ENCODE measurements around the gene HES5.

HES5 gene

GRCh38 chr1:2488688-2489087 is 41.4 kb downstream of the HES5 start:
- H3K4me3 ChIP-seq (ENCODE audit: low read length): no peak overlapping the region
- H3K9ac ChIP-seq (ENCODE audit: low read depth, low read length): no peak overlapping the region
- no peaks in the 10 kb centered on the region for H3K36me3 ChIP-seq (ENCODE audit: insufficient read depth, low read length)
- peaks cover 5% of the 10 kb centered on the region for H3K9me3 ChIP-seq (replicated peaks; ENCODE audit: low read length)
- no peaks in the 10 kb centered on the region for H3K4me1 ChIP-seq (ENCODE audit: control insufficient read depth, insufficient read depth, low read length)
- peaks cover 10% of the 10 kb centered on the region for H3K27me3 ChIP-seq (ENCODE audit: control insufficient read depth, insufficient read depth, low read length)
- no peak overlapping the region for H3K4me2 ChIP-seq (ENCODE audit: low read length)

- H3K9ac ChIP-seq (ENCODE audit: low read depth, low read length): no peak overlapping the region
- H3K9me3 ChIP-seq (replicated peaks; ENCODE audit: low read length): peaks cover 5% of the 10 kb centered on the region
- H3K36me3 ChIP-seq (ENCODE audit: insufficient read depth, low read length): no peaks in the 10 kb centered on the region
- no peak overlapping the region for H3K4me2 ChIP-seq (ENCODE audit: low read length)
- no peak overlapping the region for H3K4me3 ChIP-seq (ENCODE audit: low read length)
- H3K27me3 ChIP-seq (ENCODE audit: control insufficient read depth, insufficient read depth, low read length): no peaks in the 10 kb centered on the region
- peaks cover 4% of the 10 kb centered on the region for H3K4me1 ChIP-seq (ENCODE audit: control insufficient read depth, insufficient read depth, low read length)
Measured at GRCh38 chr1:2486558-2486957, 43.5 kb downstream of the HES5 start.

GRCh38 chr1:2486041-2486440 is 44.0 kb downstream of the HES5 start:
- Histone ChIP-seq H3K9me3 (replicated peaks; ENCODE audit: low read length) (peaks cover 5% of the 10 kb centered on the region), H3K4me2 (ENCODE audit: low read length) (no peak overlapping the region), H3K36me3 (ENCODE audit: insufficient read depth, low read length) (no peaks in the 10 kb centered on the region), H3K27me3 (ENCODE audit: control insufficient read depth, insufficient read depth, low read length) (no peaks in the 10 kb centered on the region), H3K4me1 (ENCODE audit: control insufficient read depth, insufficient read depth, low read length) (peaks cover 4% of the 10 kb centered on the region), H3K9ac (ENCODE audit: low read depth, low read length) (no peak overlapping the region), H3K4me3 (ENCODE audit: low read length) (no peak overlapping the region)

GRCh38 chr1:2483970-2484369 is 46.1 kb downstream of the HES5 start:
- peaks cover 4% of the 10 kb centered on the region for H3K4me1 ChIP-seq (ENCODE audit: control insufficient read depth, insufficient read depth, low read length)
- no peak overlapping the region for H3K4me2 ChIP-seq (ENCODE audit: low read length)
- H3K9ac ChIP-seq (ENCODE audit: low read depth, low read length): no peak overlapping the region
- no peak overlapping the region for H3K4me3 ChIP-seq (ENCODE audit: low read length)
- H3K9me3 ChIP-seq (replicated peaks; ENCODE audit: low read length): peaks cover 2% of the 10 kb centered on the region
- H3K36me3 ChIP-seq (ENCODE audit: insufficient read depth, low read length): no peaks in the 10 kb centered on the region
- no peaks in the 10 kb centered on the region for H3K27me3 ChIP-seq (ENCODE audit: control insufficient read depth, insufficient read depth, low read length)

- Histone ChIP-seq H3K36me3 (ENCODE audit: insufficient read depth, low read length) (no peaks in the 10 kb centered on the region), H3K9me3 (replicated peaks; ENCODE audit: low read length) (no peaks in the 10 kb centered on the region), H3K9ac (ENCODE audit: low read depth, low read length) (no peak overlapping the region), H3K4me3 (ENCODE audit: low read length) (no peak overlapping the region), H3K27me3 (ENCODE audit: control insufficient read depth, insufficient read depth, low read length) (no peaks in the 10 kb centered on the region), H3K4me2 (ENCODE audit: low read length) (no peak overlapping the region), H3K4me1 (ENCODE audit: control insufficient read depth, insufficient read depth, low read length) (peaks cover 4% of the 10 kb centered on the region)
Measured at GRCh38 chr1:2483026-2483425, 47.0 kb downstream of the HES5 start.

GRCh38 chr1:2482588-2482987 is 47.5 kb downstream of the HES5 start:
- Histone ChIP-seq H3K36me3 (ENCODE audit: insufficient read depth, low read length) (no peaks in the 10 kb centered on the region), H3K4me1 (ENCODE audit: control insufficient read depth, insufficient read depth, low read length) (peaks cover 4% of the 10 kb centered on the region), H3K4me3 (ENCODE audit: low read length) (no peak overlapping the region), H3K27me3 (ENCODE audit: control insufficient read depth, insufficient read depth, low read length) (no peaks in the 10 kb centered on the region), H3K9ac (ENCODE audit: low read depth, low read length) (no peak overlapping the region), H3K9me3 (replicated peaks; ENCODE audit: low read length) (no peaks in the 10 kb centered on the region), H3K4me2 (ENCODE audit: low read length) (no peak overlapping the region)

GRCh38 chr1:2481885-2482284 is 48.2 kb downstream of the HES5 start:
- no peak overlapping the region for H3K9ac ChIP-seq (ENCODE audit: low read depth, low read length)
- no peaks in the 10 kb centered on the region for H3K27me3 ChIP-seq (ENCODE audit: control insufficient read depth, insufficient read depth, low read length)
- no peak overlapping the region for H3K4me3 ChIP-seq (ENCODE audit: low read length)
- no peaks in the 10 kb centered on the region for H3K36me3 ChIP-seq (ENCODE audit: insufficient read depth, low read length)
- H3K9me3 ChIP-seq (replicated peaks; ENCODE audit: low read length): no peaks in the 10 kb centered on the region
- H3K4me2 ChIP-seq (ENCODE audit: low read length): no peak overlapping the region
- peaks cover 4% of the 10 kb centered on the region for H3K4me1 ChIP-seq (ENCODE audit: control insufficient read depth, insufficient read depth, low read length)

- H3K27me3 ChIP-seq (ENCODE audit: control insufficient read depth, insufficient read depth, low read length): no peaks in the 10 kb centered on the region
- no peak overlapping the region for H3K9ac ChIP-seq (ENCODE audit: low read depth, low read length)
- H3K4me2 ChIP-seq (ENCODE audit: low read length): no peak overlapping the region
- no peak overlapping the region for H3K4me3 ChIP-seq (ENCODE audit: low read length)
- H3K9me3 ChIP-seq (replicated peaks; ENCODE audit: low read length): no peaks in the 10 kb centered on the region
- peaks cover 4% of the 10 kb centered on the region for H3K4me1 ChIP-seq (ENCODE audit: control insufficient read depth, insufficient read depth, low read length)
- no peaks in the 10 kb centered on the region for H3K36me3 ChIP-seq (ENCODE audit: insufficient read depth, low read length)
Measured at GRCh38 chr1:2480986-2481364, 49.1 kb downstream of the HES5 start.

- Histone ChIP-seq H3K27me3 (ENCODE audit: control insufficient read depth, insufficient read depth, low read length) (no peaks in the 10 kb centered on the region), H3K36me3 (ENCODE audit: insufficient read depth, low read length) (no peaks in the 10 kb centered on the region), H3K4me1 (ENCODE audit: control insufficient read depth, insufficient read depth, low read length) (peaks cover 7% of the 10 kb centered on the region), H3K9ac (ENCODE audit: low read depth, low read length) (no peak overlapping the region), H3K4me2 (ENCODE audit: low read length) (no peak overlapping the region), H3K4me3 (ENCODE audit: low read length) (no peak overlapping the region), H3K9me3 (replicated peaks; ENCODE audit: low read length) (no peaks in the 10 kb centered on the region)
Measured at GRCh38 chr1:2480236-2480985, 49.7 kb downstream of the HES5 start.

- no peak overlapping the region for H3K9ac ChIP-seq (ENCODE audit: low read depth, low read length)
- H3K9me3 ChIP-seq (replicated peaks; ENCODE audit: low read length): no peaks in the 10 kb centered on the region
- peaks cover 15% of the 10 kb centered on the region for H3K4me1 ChIP-seq (ENCODE audit: control insufficient read depth, insufficient read depth, low read length)
- no peak overlapping the region for H3K4me2 ChIP-seq (ENCODE audit: low read length)
- H3K4me3 ChIP-seq (ENCODE audit: low read length): no peak overlapping the region
- no peaks in the 10 kb centered on the region for H3K36me3 ChIP-seq (ENCODE audit: insufficient read depth, low read length)
- H3K27me3 ChIP-seq (ENCODE audit: control insufficient read depth, insufficient read depth, low read length): no peaks in the 10 kb centered on the region
Measured at GRCh38 chr1:2479618-2480017, 50.4 kb downstream of the HES5 start.

- Histone ChIP-seq H3K9ac (ENCODE audit: low read depth, low read length) (no peak overlapping the region), H3K4me1 (ENCODE audit: control insufficient read depth, insufficient read depth, low read length) (peaks cover 19% of the 10 kb centered on the region), H3K9me3 (replicated peaks; ENCODE audit: low read length) (no peaks in the 10 kb centered on the region)
Measured at GRCh38 chr1:2479186-2479585, 50.9 kb downstream of the HES5 start.

More at GRCh38 chr1:2479186-2479585, 50.9 kb downstream of the HES5 start:
- H3K27me3 ChIP-seq (ENCODE audit: control insufficient read depth, insufficient read depth, low read length): no peaks in the 10 kb centered on the region
- no peak overlapping the region for H3K4me2 ChIP-seq (ENCODE audit: low read length)
- H3K36me3 ChIP-seq (ENCODE audit: insufficient read depth, low read length): no peaks in the 10 kb centered on the region
- H3K4me3 ChIP-seq (ENCODE audit: low read length): no peak overlapping the region
